HUDEP-2 (cell line): ENCODE results near the gene PTGDR2.
A peak's percentile ranks its signal among the peaks of the same experiment; 100 is the strongest.
"Not testable (repeated sequence)": the region's sequence is repeated elsewhere in the genome, so short reads cannot be mapped to it uniquely, and the experiment has no call there.

Experiments used
- DNase-seq, 76 experiments: peaks; one replicate each; lab custom pipeline; 2025; ENCODE audit not compliant: unreplicated experiment in 76 of 76; lab: John Stamatoyannopoulos, UW

Gene PTGDR2

DNA sequence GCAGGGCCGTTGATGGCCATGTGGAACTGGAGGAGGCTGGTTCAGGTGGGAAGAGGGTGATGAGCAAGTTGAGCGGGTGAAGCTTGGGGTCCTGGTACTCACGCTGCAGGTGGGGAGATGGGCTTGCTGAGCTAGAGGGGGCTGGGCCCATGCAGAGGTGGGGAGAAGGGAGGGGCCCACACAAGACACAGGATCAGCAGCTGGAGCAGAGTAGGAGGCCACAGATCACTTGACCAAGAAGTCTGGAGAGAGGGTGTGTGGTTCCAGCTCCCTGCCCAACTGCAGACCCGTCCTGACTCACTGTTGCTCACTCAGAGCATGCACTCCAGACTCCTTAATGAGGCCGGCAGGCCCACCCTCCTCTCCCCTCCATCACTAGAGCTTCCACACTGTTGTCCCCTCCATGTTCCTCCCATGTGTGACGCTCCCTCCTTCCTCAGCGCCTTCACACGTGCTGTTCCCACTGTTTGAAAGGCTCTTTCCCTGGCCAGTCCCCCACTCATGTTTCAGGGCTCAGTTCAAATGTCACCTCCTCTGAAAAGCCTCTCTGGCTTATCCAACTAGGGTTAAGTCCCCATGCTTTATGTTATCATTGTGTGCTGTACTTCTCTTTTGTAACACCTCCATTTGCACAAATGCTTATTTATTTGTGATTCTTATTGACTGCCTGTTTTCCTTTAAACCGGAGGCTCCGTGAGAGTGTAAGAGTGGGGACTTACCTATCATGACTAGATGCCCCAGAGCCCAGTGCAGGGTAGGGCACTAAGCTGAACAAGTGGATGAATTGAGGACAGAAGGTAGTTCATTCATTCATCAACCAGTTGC is 11.5 kb downstream of the PTGDR2 start:
- DNase-seq, result no peak

DNA sequence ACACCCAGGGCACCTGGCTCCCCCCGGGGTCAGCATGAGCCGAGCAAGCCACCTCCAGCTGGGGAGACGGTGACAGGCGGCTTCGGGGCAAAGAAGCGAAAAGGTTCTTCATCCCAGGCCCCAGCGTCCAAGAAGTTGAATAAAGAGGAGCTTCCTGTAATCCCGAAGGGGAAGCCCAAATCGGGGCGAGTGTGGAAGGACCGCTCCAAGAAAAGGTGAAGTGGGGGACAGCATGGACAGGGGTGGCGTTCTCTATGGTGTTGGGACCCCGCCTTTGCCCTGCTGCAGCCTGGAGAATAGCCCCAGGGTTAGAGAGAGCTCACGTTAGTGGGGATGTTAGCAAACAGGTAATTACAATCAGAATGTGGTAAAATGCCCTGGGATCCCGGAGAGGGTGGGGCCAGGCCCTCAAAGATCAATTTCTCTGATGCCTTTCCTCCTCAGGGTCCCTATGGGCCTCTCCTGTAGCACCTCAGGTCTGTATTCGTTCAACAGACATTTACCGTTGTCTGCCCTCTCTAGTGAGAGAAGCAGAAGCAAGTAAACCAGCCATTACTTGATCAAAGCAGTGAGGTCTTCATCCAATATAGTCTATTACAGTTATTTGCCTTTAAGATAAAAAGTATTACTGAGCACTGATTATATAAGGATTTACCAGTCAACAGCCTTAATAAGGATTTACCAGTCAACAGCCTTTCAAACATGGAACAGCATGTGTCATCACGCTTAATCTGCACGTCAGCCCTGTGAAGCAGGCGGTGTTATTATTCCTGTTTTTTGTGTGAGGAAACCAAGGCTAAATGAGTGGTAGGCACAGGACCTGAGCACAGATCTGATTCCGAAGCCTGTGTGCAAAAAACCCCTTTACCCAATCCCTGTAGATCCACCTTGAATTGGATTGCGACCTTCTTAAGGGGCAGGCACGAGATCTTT is 12.8 kb downstream of the PTGDR2 start:
- DNase-seq, result no peak

DNA sequence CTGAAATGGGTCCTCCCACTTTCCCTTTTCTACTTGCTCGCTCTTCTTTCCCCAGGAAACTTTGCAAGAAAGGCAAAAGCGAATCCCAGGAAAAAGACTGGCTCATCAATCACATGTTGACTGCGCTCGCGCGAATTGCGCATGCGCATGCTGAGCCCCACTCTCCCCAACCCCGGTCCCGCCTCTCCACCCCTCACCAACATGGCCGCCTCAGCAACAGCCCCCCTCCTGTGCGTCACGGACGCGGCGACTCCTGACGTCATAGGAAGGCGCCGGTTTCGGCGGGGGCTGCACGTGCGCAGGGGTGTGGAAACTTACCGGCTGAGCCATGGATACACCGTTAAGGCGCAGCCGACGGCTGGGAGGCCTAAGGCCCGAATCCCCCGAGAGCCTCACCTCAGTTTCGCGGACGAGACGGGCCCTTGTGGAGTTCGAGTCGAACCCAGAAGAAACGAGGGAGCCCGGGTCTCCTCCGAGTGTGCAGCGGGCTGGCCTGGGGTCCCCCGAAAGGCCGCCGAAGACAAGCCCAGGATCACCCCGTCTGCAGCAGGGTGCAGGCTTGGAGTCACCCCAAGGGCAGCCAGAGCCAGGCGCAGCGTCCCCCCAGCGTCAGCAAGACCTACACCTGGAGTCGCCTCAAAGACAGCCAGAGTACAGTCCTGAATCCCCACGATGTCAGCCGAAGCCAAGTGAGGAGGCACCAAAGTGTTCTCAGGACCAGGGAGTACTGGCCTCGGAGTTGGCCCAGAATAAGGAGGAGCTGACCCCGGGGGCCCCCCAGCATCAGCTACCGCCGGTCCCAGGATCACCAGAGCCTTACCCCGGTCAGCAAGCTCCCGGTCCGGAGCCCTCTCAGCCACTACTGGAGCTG is 13.7 kb downstream of the PTGDR2 start, which contains the start of gene CCDC86:
Gene CCDC86 (plus strand): TSS at position 317 of the 871 bp plus-strand sequence. CDS start 12 bp downstream, at position 329.
- peak in 74 of 76 experiments; percentile 69 to 97 (median 92) for DNase-seq

DNA sequence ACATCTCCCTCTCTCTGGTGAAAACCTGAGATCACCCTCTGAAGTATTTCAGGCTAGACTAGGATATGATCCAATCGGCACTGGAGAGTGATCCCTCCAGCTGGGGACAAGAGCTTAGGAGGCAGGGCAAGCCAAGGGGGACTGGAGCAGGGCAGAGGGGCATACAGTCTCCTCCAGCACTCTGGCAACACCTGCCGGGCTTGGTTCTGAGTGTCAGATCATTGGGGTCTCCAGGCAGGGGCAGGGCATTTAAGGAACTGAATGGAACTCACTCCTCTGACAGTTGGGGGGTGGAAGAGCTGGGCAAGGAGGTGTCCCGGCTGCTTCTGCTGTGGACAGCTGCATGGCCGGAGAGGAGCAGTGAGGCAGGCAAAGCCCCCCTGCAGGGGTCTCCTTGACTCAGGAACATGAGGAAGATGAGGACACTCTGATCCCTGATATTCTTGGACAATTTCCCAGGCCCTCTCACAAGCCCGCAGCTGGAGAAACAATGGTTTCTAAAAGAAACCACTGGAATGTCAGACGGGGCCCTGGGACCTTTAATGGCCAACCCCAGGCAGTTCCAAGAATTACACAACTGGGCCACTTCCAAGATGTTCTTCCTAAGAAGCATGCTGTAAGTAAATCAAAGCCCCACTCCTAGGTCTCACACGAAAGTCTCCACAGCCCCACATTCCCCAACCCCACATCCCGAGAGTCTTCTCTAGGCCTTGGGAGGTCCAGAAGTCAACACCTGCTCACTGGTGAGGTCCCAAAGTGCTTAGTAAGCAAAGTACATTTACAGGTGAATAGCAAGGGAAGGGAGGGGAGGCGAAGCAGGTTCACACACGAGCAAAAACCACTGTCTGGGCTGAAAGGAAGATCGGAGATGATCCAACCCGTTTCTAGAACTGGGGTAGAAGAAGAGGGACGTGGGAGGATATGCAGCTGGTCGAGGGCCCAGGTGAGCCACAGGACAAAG is 15.0 kb downstream of the PTGDR2 start:
- DNase-seq, result no peak

DNA sequence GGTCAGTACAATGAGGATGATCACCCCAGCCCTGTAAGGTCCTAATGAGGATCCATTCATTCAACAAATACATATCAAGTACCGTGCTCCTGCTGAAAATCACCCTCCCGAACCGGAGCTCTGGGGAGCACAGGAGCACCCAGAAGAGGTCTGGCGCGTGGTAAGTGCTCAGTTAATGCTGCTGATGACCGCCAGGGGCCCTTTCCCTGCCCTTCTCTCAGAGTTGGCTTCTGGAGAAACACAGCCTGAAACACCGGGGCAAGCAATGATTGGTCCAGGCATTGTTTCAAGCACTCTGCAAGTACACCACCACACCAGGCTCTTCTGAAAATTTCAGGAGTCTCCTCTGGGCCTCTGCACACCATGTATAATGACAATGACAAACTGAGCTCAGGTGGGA is 17.6 kb downstream of the PTGDR2 start:
- peak in 5 of 76 experiments; percentile 8 to 20 (median 16) for DNase-seq

DNA sequence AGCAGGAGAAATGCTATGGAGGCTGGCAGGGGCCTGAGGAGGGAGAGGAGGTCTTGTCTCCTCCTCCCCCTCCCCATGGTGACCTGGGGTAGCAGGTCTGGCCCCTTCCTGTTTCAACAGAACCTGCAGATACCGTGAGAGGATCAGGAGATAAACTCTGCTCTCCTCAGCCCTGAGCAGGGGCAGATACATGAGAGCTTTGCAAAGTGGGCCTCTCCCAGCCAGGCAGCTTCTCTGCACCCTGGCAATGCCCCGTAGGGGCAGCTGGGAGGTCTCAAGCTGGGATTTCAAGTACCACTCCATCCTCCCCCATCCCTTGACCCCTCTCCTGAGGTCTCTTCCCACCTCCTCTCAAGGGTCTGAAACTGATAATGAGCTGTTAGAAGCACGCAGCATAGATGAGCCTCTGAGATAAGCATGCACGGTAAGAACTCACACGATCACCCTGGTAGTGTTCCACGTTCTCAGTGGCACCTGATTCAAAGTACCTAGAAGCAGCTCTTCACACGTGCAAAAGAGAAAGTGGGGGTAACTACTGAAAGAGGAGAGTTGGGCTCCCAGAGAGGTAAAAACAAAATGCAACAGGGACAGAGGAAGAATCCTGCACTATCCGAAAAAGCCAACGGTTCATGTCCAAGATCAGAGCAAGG is 18.8 kb downstream of the PTGDR2 start:
- DNase-seq, result no peak

DNA sequence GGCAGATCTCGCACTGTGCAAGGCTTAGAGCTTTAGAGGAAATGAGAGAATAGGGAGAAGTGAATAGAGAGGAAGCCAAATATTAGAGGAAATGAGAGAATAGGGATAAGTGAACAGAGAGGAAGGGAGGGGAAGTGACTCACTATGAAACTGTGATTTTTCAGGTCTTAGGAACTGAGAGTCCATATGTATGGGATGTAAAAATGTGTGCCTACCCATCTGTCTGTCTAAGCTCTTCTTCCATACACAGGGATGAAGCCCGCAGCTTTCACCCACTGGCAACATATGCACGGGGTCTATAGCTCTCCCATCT is 20.3 kb downstream of the PTGDR2 start:
- DNase-seq, result no peak

DNA sequence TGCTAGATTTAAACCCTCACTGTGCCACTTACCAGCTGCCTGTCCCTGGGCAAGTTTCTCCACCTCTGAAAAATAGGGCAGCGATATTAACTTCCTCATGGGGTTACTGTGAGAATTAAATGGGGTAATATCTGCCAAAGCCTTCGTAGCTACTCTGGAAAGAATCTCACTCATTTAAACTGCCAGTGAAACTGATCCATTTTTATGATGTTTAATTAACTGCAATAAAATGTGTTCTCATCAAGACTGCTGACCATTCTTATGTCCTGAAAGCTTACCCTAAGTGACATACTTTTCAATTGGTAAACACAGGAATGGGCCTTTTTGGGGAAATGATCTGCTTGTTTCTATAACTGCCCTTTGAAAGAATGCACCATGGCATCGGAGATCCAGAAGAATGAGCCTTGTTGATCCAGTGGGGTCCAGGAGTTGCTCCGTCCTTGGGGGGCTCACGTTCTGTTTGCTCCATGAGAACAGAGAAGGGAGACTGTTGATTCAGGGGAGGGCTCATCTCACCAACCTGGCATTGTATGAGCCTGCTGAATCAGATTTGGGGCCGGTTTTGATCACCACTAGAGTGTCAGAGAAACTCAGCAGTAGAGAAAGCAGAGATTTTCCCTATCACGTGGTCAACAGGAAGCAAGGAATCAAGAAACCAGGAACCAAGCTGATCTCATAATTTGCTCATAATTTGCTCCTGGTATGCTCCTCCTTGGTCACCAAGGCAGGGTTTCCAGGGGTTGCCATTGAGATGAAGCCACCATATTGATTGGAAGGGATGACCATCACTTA is 20.8 kb downstream of the PTGDR2 start:
- no peak for DNase-seq

DNA sequence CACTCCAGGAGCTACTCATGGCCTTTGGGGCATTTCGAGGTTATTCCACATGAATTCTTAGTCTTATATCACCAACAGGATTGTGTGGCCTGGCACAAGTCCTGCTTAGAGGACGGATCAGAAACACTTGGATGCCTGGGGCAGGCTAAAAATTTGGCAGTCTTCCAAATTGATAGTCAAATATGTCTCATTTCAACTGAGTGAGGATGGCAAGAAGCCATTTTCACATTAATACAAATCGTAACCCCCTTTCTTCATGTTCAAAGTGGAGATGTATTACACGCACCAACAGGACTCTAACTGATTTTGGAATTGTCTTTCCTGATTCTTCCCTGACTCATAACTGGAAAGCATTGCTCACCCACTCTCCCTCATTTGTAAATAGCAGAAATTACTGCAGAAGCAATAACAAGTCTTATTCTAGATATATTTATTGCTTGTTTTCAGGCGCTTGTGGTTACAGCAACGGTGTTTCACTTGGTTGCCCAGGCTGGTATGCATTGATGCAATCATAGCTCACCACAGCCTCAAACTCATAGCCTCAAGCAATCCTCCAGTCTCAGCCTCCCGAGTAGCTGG is 24.2 kb downstream of the PTGDR2 start:
- DNase-seq, result peak in 3 of 76 experiments; percentile 3 to 12 (median 11)

DNA sequence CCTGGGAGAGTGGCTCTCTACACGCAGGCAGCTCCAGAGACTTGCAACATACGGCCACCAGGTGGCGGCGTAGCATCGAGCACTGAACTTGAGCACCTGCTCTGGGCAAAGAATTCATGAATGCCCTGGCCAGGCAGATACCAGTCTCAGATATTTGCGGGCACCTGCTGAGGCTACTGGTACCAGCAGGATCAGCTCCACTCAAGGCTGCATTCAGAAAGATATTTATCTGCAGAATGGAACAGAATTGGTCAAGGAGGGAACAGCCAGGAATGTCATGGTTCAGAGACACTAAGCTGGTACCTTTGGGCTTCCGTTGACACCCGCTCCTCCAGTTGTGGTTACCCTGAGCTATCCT is 24.6 kb downstream of the PTGDR2 start:
- DNase-seq, result peak in 68 of 76 experiments; percentile 6 to 76 (median 52)

DNA sequence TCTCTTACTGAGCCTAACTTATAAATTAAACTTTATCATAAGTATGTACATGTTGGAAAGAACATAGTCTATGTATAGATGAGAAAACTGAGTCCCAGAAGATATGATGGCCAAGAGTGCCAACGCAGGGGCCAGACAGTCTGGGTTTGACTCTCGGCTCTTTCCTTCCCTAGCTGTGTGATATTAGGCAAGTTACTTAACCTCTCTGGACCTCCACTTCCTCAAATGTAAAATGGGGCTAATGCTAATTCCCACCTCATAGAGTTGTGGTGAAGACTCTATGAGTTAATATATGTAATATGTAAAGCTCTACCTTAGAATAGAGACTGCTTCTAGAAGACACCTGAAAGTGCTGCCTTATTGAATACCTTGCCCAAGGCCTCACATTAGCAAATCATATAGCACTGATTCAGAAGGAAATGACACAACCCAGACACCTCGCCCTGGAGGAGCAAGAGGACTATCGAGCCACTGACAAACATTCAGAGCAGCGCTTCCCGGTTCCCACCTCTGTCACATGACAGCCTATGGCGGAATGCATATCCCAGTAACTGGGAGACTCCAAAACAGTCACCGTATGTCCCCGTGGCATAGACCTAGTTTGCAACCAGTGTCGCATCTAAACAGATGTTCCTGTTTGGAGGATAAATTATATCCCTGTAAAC is 25.1 kb downstream of the PTGDR2 start:
- no peak for DNase-seq

DNA sequence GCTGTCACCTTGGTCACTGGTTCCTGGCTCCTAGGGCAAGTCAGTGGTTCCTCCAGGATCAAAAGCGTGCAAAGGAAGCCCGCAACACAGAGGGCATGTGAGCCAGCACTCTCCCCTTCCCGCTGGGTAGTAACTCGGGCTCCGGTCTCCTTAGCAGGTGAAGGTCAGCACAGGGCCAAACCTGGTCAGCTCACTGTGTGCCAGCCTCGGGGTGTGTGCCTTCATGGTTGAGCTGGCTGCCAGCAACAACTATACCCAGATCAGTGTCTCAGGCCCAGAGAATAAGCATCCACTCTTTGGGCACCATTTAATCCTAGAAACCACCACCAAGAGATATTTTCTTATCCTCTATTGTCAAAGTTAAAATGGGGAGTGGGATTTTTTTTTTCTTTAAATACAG is 30.0 kb downstream of the PTGDR2 start:
- no peak for DNase-seq

DNA sequence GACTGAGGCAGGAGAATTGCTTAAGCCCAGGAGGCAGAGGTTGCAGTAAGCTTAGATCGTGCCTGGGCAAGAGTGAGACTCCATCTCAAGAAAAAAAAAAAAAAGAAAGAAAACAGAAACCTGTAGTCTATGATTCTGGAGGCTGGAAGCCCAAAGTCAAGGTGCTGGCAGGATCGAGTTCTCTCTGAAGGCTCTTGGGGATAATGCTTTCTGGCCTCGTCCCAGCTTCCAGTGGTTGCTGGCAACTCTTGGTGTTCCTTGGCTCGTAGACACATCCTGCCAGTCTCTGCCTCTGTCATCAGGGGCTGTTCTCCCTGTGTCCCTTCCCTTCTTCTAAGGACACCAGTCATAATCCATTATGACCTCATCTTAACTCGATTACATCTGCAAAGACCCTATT is 30.6 kb downstream of the PTGDR2 start:
- no peak for DNase-seq

DNA sequence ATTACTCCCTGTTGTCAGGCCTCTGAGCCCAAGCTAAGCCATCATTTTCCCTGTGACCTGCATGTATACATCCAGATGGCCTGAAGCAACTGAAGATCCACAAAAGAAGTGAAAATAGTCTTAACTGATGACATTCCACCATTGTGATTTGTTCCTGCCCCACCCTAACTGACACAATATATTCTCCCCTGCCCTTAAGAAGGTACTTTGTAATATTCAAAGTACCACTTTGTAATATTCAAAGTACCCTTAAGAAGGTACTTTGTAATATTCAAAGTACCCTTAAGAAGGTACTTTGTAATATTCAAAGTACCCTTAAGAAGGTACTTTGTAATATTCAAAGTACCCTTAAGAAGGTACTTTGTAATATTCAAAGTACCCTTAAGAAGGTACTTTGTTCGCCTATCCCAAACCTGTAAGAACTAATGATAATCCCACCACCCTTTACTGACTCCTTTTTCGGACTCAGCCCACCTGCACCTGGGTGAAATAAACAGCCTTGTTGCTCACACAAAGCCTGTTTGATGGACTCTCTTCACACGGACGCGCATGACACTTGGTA is 31.9 kb downstream of the PTGDR2 start:
- DNase-seq, result not testable (repeated sequence)

DNA sequence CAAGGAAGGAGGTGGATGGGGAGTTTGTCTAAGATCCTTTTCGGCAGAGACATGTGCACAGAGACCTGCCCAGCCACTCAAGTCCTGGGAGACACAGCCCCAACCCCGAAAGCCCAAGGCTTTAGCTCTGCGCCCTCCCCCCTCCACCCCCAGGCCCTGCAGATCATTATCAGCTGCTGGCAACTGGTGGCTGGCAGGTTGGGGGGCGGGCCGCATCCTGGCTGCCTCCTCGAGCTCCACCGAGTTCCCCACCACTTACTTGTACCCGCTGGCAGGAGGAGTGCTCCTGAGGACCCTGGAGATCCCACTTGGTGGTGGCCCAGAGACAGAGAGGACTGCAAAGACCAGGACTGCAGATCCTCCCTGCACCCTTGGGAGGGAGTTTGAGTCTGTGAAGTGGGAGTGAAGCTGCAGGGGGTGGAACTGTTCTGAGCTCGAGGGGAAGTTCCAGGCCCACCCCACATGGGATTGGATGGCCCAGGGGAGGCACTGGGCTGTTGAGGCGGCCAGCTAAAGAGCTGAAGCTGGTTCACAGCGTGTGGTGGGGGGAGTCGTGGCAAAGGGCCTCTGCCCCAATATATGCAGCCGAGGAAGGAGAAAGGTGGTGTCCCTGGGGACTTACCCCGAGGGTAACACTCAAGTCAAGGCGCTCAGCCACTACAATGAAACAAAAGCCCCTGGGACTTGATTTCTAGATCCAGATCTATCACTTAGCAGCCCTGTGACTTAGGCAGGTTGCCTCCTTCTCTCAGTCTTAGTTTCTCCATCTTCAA is 33.7 kb downstream of the PTGDR2 start:
- DNase-seq, result no peak

DNA sequence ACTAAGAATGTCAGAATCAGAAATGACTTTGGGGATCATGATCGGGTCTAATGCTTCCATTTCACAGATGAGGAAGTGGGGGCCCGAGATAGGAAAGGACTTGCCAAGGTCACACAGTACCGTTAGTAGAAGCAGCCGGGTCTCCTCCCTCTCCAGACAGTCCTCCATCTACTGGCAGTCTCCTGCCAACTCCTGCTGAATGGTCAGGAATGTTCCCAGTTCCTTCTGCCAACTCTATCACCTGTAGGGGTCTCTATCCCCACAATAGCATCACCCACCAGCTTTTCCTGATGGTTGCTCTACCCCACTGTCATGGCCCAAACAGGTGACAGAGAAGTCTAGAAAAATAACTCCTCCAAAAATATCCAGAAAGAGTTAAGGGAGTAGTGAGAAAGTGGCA is 37.7 kb downstream of the PTGDR2 start:
- no peak for DNase-seq
